HL-60 (cell line): Measurements from ENCODE around the gene ADAMTS3.

Experiments used
- DNase-seq, 2 experiments: peaks; one replicate each; pipeline ENCODE4 v3.0.0-alpha.2; 2010 to 2020; ENCODE audit warnings: low read depth in 1 of 2, low spot score in 1 of 2
- H3K27ac ChIP-seq: fragments of 250-450 bp; sonication (Bioruptor Pico); replicated peaks from 2 replicates; pipeline ENCODE4 v1.5.1; 2020; ENCODE audit warnings: mild to moderate bottlenecking, moderate library complexity
- H3K27me3 ChIP-seq: fragments of 250-450 bp; sonication (Bioruptor Pico); 2 replicates; pipeline ENCODE4 v1.5.1; 2021; ENCODE audit warnings: mild to moderate bottlenecking, moderate library complexity; ENCODE audit not compliant: insufficient read depth, poor library complexity, severe bottlenecking
- H3K4me3 ChIP-seq: replicated peaks from 2 replicates; pipeline ENCODE4 v1.5.1; 2011; ENCODE audit warnings: mild to moderate bottlenecking, control low read depth, low read length; ENCODE audit not compliant: insufficient read depth
- CTCF ChIP-seq: IDR thresholded peaks from one replicate; pipeline ENCODE4 v1.5.1; 2011; ENCODE audit warnings: low read length, control low read depth, inconsistent platforms; ENCODE audit not compliant: insufficient read depth
- GABPA ChIP-seq: IDR thresholded peaks from 2 replicates; pipeline ENCODE4 v1.6.1; 2012; ENCODE audit warnings: low read depth
- POLR2AphosphoS5 ChIP-seq: IDR thresholded peaks from 2 replicates; pipeline ENCODE4 v1.6.1; 2012; ENCODE audit warnings: low read depth
- REST ChIP-seq: IDR thresholded peaks from 2 replicates; pipeline ENCODE4 v1.6.1; 2012; ENCODE audit warnings: low read depth; ENCODE audit not compliant: insufficient replicate concordance
- SPI1 ChIP-seq: IDR thresholded peaks from 2 replicates; pipeline ENCODE4 v1.6.1; 2012; ENCODE audit warnings: low read depth, mild to moderate bottlenecking, borderline replicate concordance

Gene ADAMTS3

DNA sequence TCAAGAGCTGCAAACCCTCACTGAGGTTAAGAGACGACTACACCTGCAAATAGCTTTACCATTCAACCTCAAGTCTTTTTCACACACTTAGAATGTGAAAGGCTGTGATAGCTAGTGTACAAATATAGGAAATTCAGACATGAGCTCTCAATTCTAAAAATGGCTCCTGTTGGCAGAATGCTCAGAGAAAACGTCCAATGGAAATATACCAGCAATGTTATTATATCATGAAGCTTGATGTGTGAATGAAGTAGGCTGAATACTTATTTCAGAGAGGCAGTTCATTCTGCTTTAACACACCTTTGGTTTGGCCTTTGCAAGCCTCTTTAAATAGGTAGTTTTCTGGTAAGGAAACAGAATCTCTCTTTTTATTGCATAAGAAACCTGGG lies 227.6 kb downstream of the ADAMTS3 start:
- no peak for DNase-seq
- no peak overlapping the region for H3K4me3 ChIP-seq

DNA sequence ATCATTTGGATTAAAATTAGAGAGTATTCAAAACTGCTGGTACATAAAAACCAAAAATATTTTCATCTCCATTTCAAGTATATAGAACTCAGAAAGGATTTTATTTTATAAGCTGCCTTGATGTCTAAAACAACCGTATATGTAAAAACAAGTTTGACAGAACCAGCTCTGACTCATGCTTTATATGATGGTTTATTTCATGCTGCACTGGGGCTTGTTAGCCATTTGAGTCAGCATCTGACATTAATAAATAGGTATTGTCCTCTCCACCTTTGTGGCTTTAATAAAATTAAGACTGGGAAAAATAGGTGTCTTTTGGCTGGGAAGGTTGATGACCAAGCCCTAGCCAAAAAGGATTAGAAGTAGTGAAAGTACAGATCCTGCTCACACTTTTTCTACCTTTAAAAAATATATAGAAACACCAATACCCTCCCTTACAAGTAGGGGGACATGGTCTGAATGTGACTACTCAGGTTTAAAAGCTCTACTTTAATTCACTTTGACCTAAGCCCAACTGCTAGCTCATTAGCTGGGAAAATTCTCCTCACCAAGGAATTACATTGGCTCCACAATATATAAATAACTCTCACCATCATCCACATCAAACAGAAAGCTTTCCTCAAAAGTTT lies 228.1 kb downstream of the ADAMTS3 start:
- Histone ChIP-seq H3K27ac (no peak overlapping the region), H3K4me3 (no peak overlapping the region), H3K27me3 (no peaks in the 10 kb centered on the region)
- no peak for TF ChIP-seq POLR2AphosphoS5
- TF ChIP-seq CTCF: no peak
- no peak for TF ChIP-seq SPI1
- TF ChIP-seq REST: no peak
- no peak for TF ChIP-seq GABPA
- no peak for DNase-seq

More for the DNA sequence above, 227.6 kb downstream of the ADAMTS3 start:
- TF ChIP-seq CTCF (no peak), REST (no peak), GABPA (no peak)
- Histone ChIP-seq H3K27ac (no peak overlapping the region), H3K27me3 (no peaks in the 10 kb centered on the region)

DNA sequence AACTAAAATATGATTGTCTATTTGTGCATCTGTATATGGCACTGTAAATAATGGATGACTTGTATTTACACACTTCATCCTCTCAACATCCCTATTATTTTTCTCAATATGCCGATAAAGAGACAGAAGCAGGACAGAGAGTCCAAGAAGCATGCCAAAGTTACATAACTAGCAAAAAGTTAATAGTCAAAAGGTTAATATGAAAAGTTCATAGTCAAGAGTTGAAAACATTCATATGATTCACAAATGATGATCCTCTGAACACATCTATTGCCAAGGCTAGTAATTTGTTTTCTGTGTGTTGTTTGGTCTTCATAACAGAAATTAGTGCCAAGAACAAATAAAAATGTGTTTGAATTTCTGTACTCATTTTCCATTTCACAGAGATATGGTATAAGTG lies 231.0 kb downstream of the ADAMTS3 start:
- TF ChIP-seq POLR2AphosphoS5: no peak
- TF ChIP-seq CTCF: no peak
- no peak for TF ChIP-seq GABPA
- Histone ChIP-seq H3K27ac (no peak overlapping the region), H3K4me3 (no peak overlapping the region), H3K27me3 (no peaks in the 10 kb centered on the region)
- DNase-seq: no peak

GRCh38 chr4:72330381-72330780 lies 238.6 kb downstream of the ADAMTS3 start:
- H3K27ac ChIP-seq: no peak overlapping the region
- no peaks in the 10 kb centered on the region for H3K27me3 ChIP-seq
- TF ChIP-seq CTCF (no peak), POLR2AphosphoS5 (no peak), GABPA (no peak), REST (no peak), SPI1 (no peak)
- DNase-seq: no peak
- no peak overlapping the region for H3K4me3 ChIP-seq
